Fibroblast of upper back skin (primary cell): ENCODE results near the gene ROMO1.
"Not testable (repeated sequence)": the region's sequence is repeated elsewhere in the genome, so short reads cannot be mapped to it uniquely, and the experiment has no call there.

Experiments
- DNase-seq: peaks from one replicate; pipeline ENCODE4 v3.0.0-alpha.2; 2013

ROMO1 gene

DNA sequence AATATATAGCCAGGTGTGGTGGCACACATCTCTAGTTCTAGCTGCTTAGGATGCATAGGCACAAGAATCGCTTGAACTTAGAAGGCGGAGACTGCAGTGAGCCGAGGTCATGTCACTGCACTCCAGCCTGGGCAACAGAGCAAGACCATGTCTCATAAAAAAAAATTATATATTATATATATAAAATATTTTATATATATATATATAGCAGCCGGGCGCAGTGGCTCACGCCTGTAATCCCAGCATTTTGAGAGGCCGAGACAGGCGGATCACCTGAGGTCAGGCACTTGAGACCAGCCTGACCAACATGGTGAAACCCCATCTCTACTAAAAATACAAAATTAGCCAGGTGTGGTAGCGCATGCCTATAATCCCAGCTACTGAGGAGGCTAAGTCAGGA is 13.8 kb upstream of the ROMO1 start:
- DNase-seq = not testable (repeated sequence)

DNA sequence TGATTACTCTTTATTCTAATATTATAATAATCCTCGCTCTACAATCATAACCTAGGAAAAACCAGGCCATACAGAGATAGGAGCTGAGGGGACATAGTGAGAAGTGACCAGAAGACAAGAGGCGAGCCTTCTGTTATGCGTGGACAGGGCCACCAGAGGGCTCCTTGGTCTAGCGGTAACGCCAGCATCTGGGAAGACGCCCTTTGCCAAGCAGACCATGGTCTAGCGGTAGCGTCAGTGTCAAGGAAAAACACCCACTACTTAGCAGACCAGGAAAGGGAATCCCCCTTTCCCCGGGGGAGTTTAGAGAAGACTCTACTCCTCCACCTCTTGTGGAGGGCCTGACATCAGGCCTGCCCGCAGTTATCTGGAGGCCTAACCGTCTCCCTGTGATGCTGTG is 12.3 kb upstream of the ROMO1 start:
- DNase-seq = not testable (repeated sequence)

DNA sequence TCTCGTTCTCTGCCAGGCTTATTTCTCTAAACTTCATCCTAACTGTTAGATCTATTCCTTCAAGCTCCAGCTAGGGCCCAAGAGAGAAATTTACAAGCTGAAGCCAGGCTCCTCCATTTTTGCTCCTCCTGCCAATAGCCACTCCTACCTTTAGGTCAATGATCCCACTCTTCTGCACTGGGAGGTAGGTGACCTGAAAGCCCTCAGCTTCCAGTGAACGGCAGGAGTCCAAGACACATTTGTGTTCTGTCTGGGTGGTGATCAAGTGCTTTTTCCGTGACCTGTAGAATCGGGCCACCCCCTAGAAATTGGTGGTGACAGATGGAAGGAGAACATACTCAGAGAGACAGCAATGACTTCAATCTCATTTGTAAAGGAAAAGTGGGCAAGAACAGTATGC is 8.9 kb upstream of the ROMO1 start:
- DNase-seq = no peak

- no peak for DNase-seq
Measured at GRCh38 chr20:35695245-35695749, 3.9 kb upstream of the ROMO1 start.

- DNase-seq = no peak
Measured at GRCh38 chr20:35695978-35696377, 3.2 kb upstream of the ROMO1 start.

DNA sequence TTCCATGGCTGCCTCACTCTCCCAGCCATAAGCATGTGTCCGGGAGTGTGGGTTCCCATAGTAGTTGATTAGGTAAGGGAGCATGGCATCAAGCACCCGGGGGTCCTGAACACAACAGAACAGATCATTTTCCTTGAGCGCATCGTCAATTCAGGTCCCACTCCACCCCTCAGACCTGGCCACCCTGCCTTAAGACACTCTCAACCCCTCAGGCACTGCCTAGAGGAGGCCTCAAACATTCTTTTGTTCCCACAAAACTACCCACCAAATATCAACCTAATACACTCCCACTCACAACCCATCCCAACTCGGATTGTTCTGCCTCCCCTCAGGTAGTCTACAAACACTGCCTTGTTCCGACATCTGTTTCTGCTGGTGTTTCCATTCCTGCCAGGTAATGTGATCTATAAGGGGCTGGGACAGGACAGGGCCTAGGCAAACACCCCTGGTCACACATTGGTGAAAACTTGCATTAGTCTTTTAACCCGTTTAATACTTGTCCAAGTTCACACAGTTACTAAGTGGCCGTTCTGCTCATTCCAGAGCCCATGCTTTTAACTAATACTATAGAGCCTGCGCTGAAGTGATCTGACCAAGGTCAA is 1.4 kb upstream of the ROMO1 start:
- no peak for DNase-seq

- no peak for DNase-seq
Measured at GRCh38 chr20:35698298-35699126, 693 bp upstream of the ROMO1 start.

- no peak for DNase-seq
Measured at GRCh38 chr20:35699957-35700624, 886 bp downstream of the ROMO1 start.

DNA sequence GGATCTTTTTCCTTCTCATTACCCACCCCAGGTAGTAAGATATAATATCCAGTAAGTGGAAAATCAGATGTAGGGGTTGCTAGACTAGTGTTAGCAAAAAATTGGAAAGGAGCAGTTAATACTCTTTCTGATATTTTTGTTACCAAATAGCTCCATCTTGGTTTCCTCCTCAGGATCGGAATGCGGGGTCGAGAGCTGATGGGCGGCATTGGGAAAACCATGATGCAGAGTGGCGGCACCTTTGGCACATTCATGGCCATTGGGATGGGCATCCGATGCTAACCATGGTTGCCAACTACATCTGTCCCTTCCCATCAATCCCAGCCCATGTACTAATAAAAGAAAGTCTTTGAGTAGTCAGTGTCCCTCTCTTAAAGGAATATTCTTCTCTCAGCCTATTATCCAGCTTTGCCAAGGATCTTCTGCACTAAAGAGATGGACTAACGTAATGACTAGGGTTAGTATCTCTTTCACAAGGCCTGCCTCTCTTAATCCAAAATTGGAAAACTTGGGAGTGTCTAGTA is 1.5 kb downstream of the ROMO1 start:
- DNase-seq = no peak

DNA sequence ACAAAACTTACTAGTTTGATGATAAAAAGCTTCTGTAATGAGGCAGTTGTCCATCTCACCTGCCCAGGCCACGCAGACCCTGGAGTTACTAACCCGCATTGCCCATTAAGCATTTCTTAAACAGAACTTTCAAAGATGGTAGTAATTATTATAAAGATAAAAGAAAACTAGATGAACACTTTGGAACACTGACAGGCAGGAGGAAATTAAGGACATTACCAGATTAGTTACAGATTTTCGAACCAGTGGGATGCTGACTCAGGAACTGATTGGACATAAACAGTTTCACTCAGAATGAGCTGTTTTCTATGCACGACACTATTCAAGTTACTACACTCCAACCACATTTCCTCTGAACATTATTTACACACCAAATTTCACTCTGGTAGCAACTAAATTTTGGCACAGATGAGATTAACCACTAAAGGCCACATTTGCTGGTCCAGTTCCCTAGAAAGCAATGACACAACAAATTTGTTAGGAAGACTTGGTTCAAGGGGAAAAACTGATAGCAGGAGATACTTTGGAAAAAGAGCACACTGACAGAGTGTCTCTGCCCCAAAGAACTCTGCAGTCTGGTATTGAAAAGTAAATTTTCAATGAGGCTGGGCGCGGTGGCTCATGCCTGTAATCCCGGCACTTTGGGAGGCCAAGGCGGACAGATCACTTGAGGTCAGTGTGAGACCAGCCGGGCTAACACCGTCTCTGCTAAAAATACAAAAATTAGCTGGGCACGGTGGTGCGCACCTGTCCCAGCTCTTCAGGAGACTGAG is 3.0 kb downstream of the ROMO1 start:
- peak; percentile 40 for DNase-seq

GRCh38 chr20:35702824-35703695 is 3.9 kb downstream of the ROMO1 start:
- no peak for DNase-seq

DNA sequence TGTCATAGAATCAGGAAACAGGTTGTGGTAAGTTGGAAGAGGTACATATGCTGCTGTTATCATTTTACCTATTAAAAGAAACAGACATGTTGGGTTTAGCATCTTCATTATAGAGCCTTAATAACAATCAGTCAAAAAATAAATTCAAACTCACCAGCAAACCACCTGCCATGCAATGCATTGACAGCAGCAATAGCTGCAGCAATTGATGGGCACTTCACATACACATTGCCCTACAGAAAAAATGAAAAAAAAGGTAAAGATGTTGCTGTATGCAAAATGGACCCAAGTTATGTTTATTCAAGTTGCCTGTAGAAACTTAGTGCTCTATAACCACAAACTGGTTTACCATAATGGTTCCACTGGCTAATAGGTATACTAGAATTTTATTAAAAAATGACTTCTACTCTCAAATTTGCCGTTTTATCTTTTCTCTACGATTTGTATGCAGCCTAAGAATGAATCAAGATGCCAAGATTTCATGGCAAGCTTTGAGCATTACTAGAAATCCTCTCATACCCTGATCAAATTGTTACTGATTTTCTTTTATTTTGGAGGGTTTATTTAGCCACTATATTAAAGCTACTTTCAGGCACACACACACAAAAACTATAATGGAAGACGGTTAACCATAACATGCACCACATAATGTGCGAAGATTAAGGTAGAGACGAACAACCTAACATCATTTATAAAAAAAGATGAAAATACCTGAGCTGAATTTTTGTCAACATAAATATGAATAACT is 5.5 kb downstream of the ROMO1 start:
- DNase-seq = no peak

- DNase-seq = not testable (repeated sequence)
Measured at GRCh38 chr20:35705894-35706293, 6.7 kb downstream of the ROMO1 start.

GRCh38 chr20:35706591-35707529 is 7.7 kb downstream of the ROMO1 start:
- not testable (repeated sequence) for DNase-seq

GRCh38 chr20:35708502-35708901 is 9.3 kb downstream of the ROMO1 start:
- DNase-seq = no peak

- DNase-seq = no peak
Measured at GRCh38 chr20:35709259-35709658, 10.1 kb downstream of the ROMO1 start.

DNA sequence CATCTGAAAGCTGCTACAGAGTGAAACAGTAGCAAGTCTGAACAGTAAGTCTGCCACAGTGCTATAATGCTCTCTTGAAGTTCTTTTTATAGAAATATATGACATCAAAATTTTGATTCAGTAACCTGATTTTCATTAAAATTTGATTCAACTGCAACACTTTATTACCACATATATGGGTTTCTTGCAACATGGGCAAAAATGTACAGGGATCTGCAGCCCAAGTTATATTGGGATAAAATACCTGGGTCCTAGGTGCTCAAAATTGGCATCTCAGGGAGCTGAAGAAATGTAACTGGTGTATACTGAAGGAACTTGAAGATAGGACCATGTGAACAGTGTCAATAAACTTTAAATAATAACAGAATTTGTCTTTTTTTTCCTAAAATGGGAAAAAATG is 10.8 kb downstream of the ROMO1 start:
- DNase-seq = no peak

DNA sequence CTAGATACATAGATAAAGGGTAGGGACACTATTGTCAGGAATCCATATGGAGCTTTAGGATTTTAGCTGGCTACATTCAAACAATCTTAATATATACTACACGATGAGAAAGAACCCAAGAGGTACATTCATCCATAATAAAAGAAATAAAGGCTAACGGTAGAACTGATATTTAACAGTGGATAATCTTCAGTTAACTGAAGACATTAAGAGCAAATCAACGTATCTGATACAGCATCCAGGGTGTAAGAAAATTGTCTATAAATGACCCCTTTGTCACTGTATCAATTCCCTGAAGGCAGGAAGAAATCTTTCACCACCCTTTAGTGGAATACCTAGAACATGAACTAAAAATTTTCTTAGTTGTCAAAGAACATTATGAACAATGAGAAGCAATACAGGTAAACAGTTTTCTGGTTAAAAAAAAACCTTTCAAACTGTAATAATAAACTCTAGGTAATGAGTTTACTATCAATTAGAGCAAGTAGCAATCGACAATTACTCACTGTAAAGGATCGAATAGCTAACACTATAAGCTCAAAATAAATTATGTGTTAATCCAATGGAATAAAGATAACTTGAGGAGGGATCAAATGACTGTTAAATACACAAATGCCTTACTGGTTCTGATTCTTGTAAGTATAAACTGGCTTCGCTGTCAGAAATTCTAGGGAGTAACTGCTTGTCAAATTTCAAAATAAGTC is 11.8 kb downstream of the ROMO1 start:
- DNase-seq = no peak

GRCh38 chr20:35711588-35712209 is 12.5 kb downstream of the ROMO1 start:
- DNase-seq = no peak
